Loucy (cell line): ENCODE results near the gene CCL17.

Experiments used
- H2AFZ ChIP-seq: fragments of 200-600 bp; sonication (generic); 2 replicates; pipeline ENCODE4 v1.6.0; 2016; ENCODE audit warnings: antibody characterized with exemption, mild to moderate bottlenecking, low read length, moderate library complexity
- H3F3A ChIP-seq: fragments of 200-600 bp; 2 replicates; pipeline ENCODE4 v1.6.0; 2016; ENCODE audit warnings: antibody characterized with exemption, low read depth, mild to moderate bottlenecking
- H3K27me3 ChIP-seq: fragments of 200-600 bp; sonication (generic); 2 replicates; pipeline ENCODE4 v1.6.1; 2014; ENCODE audit warnings: low read length, mild to moderate bottlenecking; ENCODE audit not compliant: insufficient read depth, poor library complexity, severe bottlenecking
- H3K36me3 ChIP-seq: fragments of 200-600 bp; sonication (generic); 2 replicates; pipeline ENCODE4 v1.6.1; 2016; ENCODE audit warnings: low read length; ENCODE audit not compliant: insufficient read depth
- H3K4me1 ChIP-seq: fragments of 200-600 bp; sonication (generic); 2 replicates; pipeline ENCODE4 v1.5.1; 2014; ENCODE audit warnings: low read length, mild to moderate bottlenecking; ENCODE audit not compliant: insufficient read depth, poor library complexity, severe bottlenecking
- H3K4me2 ChIP-seq: fragments of 200-600 bp; sonication (generic); 2 replicates; pipeline ENCODE4 v1.6.0; 2014; ENCODE audit warnings: antibody characterized with exemption, low read length, low read depth, mild to moderate bottlenecking; ENCODE audit not compliant: poor library complexity, severe bottlenecking
- H3K4me3 ChIP-seq: fragments of 200-600 bp; sonication (generic); 2 replicates; pipeline ENCODE4 v1.5.1; 2014; ENCODE audit warnings: low read length, mild to moderate bottlenecking, mixed read lengths; ENCODE audit not compliant: poor library complexity, severe bottlenecking
- H3K79me2 ChIP-seq: fragments of 200-600 bp; sonication (generic); 2 replicates; pipeline ENCODE4 v1.6.1; 2014; ENCODE audit warnings: low read length; ENCODE audit not compliant: insufficient read depth
- H3K9ac ChIP-seq: fragments of 200-600 bp; sonication (generic); 2 replicates; pipeline ENCODE4 v1.6.0; 2014; ENCODE audit warnings: mild to moderate bottlenecking, low read depth, low read length, moderate library complexity; ENCODE audit not compliant: poor library complexity, severe bottlenecking
- H3K9me2 ChIP-seq: fragments of 200-600 bp; sonication (generic); replicated peaks from 2 replicates; pipeline ENCODE4 v1.6.1; 2016; ENCODE audit warnings: low read depth, low read length, mixed read lengths
- H3K9me3 ChIP-seq: fragments of 200-600 bp; sonication (generic); 2 replicates; pipeline ENCODE4 v1.6.1; 2014; ENCODE audit warnings: mild to moderate bottlenecking, antibody characterized with exemption, low read length, low read depth; ENCODE audit not compliant: insufficient read depth
- H4K20me1 ChIP-seq: fragments of 200-600 bp; sonication (generic); 2 replicates; pipeline ENCODE4 v1.6.0; 2014; ENCODE audit warnings: antibody characterized with exemption, low read length, mild to moderate bottlenecking; ENCODE audit not compliant: insufficient read depth, poor library complexity, severe bottlenecking
- CTCF ChIP-seq: fragments of 200-600 bp; sonication (generic); conservative IDR thresholded peaks from 2 replicates; pipeline ENCODE4 v1.5.1; 2014; ENCODE audit warnings: mild to moderate bottlenecking, antibody characterized with exemption, low read length
- EZH2phosphoT487 ChIP-seq: fragments of 200-600 bp; IDR thresholded peaks from 2 replicates; pipeline ENCODE4 v1.6.1; 2018; ENCODE audit warnings: antibody characterized with exemption, mild to moderate bottlenecking, moderate library complexity, borderline replicate concordance

Gene CCL17

DNA sequence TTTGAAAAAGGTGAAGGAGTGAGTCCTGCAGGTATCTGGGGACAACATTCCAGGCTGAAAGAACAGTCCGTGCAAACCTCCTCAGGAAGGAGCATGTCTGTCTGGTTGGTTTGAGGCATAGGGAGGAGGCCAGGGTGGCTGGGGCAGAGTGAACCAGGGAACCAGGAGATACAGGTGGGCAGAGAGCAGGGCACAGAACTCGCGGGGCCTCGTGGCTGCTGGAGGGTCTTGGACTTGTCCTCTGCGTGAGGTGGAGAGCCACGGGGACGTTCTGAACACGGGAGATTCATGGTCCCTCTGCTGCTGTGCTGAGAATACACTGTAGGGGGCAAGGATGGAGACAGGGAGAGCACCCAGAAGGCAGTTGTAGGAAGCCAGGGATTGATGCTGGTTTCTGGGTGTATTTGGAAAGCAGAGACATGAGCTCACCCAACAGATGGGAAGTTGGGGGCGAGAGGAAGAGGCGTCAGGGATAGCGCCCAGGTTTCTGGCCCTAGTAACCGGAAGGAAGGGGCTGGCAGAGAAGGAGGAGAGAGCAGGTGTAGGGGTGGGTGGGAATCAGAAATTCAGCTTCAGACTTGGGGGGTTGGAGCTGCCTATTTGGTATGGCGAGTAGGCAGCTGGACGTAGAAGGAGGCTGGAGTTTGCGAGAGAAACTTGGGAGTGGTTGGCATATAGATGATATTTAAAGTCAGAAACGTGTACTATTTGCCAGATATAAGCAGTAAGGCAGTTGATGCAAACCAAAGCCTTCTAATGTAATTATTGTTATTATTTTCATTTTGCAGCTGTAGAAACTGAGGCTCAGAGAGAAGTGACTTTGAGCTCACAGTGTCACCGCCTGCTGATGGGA lies at the start of gene CCL17:
CCL17 (plus strand) TSS at position 803 of the 853 bp plus-strand sequence. CDS start 9,166 bp downstream, outside the sequence.
- H3K9me2 ChIP-seq, result no peaks in the 10 kb centered on the region
- H3F3A ChIP-seq, result no peaks in the 10 kb centered on the region
- no peak for TF ChIP-seq EZH2phosphoT487
- TF ChIP-seq CTCF, result no peak
- peaks cover 4% of the 10 kb centered on the region for H3K4me1 ChIP-seq
- H2AFZ ChIP-seq, result 0 out of 2 replicates have a peak within 1 kb of the TSS, but pooled peaks have one; percentile 52
- no peak within 1 kb of the TSS for H3K9ac ChIP-seq
- no peak within 1 kb of the TSS for H3K4me3 ChIP-seq
- no peaks in the 10 kb centered on the region for H3K9me3 ChIP-seq
- no peaks in the 10 kb centered on the region for H3K36me3 ChIP-seq
- no peaks in the 10 kb centered on the region for H3K27me3 ChIP-seq
- H3K4me2 ChIP-seq, result no peak within 1 kb of the TSS
- no peaks in the 10 kb centered on the region for H3K79me2 ChIP-seq
- H4K20me1 ChIP-seq, result no peaks in the 10 kb centered on the region

- H3K4me2 ChIP-seq, result no peak overlapping the region
Measured at GRCh38 chr16:57355898-57356414, 48.6 kb upstream of the CCL17 start.

GRCh38 chr16:57356547-57356946 lies 48.0 kb upstream of the CCL17 start:
- H3K27me3 ChIP-seq, result no peaks in the 10 kb centered on the region

More at GRCh38 chr16:57355898-57356414, 48.6 kb upstream of the CCL17 start:
- no peak overlapping the region for H2AFZ ChIP-seq
- H3F3A ChIP-seq, result no peaks in the 10 kb centered on the region
- no peaks in the 10 kb centered on the region for H3K9me3 ChIP-seq
- H3K4me1 ChIP-seq, result no peaks in the 10 kb centered on the region
- H4K20me1 ChIP-seq, result no peaks in the 10 kb centered on the region
- no peaks in the 10 kb centered on the region for H3K9me2 ChIP-seq
- no peaks in the 10 kb centered on the region for H3K27me3 ChIP-seq
- no peaks in the 10 kb centered on the region for H3K79me2 ChIP-seq
- H3K4me3 ChIP-seq, result no peak overlapping the region
- H3K9ac ChIP-seq, result no peak overlapping the region
- no peak for TF ChIP-seq CTCF
- no peak for TF ChIP-seq EZH2phosphoT487
- no peaks in the 10 kb centered on the region for H3K36me3 ChIP-seq

More at GRCh38 chr16:57356547-57356946, 48.0 kb upstream of the CCL17 start:
- Histone ChIP-seq H3F3A (no peaks in the 10 kb centered on the region), H3K4me1 (no peaks in the 10 kb centered on the region), H3K36me3 (no peaks in the 10 kb centered on the region), H3K4me3 (no peak overlapping the region), H3K9me3 (no peaks in the 10 kb centered on the region), H3K4me2 (no peak overlapping the region), H2AFZ (no peak overlapping the region), H3K9ac (no peak overlapping the region), H4K20me1 (no peaks in the 10 kb centered on the region), H3K9me2 (no peaks in the 10 kb centered on the region), H3K79me2 (no peaks in the 10 kb centered on the region)
- TF ChIP-seq EZH2phosphoT487, result no peak
- no peak for TF ChIP-seq CTCF
